Measurements from ENCODE around the gene AXIN1.

The AXIN1 gene

GRCh38 chr16:297832-298231, 54.7 kb downstream of the AXIN1 start:
- no peak for DNase-seq

- no peak for DNase-seq
Measured at GRCh38 chr16:296806-297510, 55.6 kb downstream of the AXIN1 start.

- no peak for DNase-seq
Measured at GRCh38 chr16:296276-296675, 56.2 kb downstream of the AXIN1 start.

- DNase-seq = no peak
Measured at GRCh38 chr16:293043-293775, 59.3 kb downstream of the AXIN1 start.

- no peak for DNase-seq
Measured at GRCh38 chr16:291539-291938, 61.0 kb downstream of the AXIN1 start.

GRCh38 chr16:290681-291405, 61.7 kb downstream of the AXIN1 start:
- DNase-seq = no peak

- DNase-seq = no peak
Measured at GRCh38 chr16:290015-290680, 62.4 kb downstream of the AXIN1 start.

- DNase-seq = no peak
Measured at GRCh38 chr16:289395-289997, 63.0 kb downstream of the AXIN1 start.

GRCh38 chr16:287981-288920, 64.3 kb downstream of the AXIN1 start:
- no peak for DNase-seq

GRCh38 chr16:287298-287811, 65.2 kb downstream of the AXIN1 start:
- DNase-seq = no peak

GRCh38 chr16:286491-287297, 65.8 kb downstream of the AXIN1 start:
- DNase-seq = no peak

GRCh38 chr16:285146-286055, 67.1 kb downstream of the AXIN1 start:
- no peak for DNase-seq

- DNase-seq = no peak
Measured at GRCh38 chr16:284204-285120, 68.1 kb downstream of the AXIN1 start.

- DNase-seq = no peak
Measured at GRCh38 chr16:283033-283805, 69.3 kb downstream of the AXIN1 start, which contains the start of gene PDIA2. PDIA2 (plus strand) TSS chr16:283164; CDS start chr16:283170, 6 bp downstream.

- no peak for DNase-seq
Measured at GRCh38 chr16:282491-282890, 70.0 kb downstream of the AXIN1 start.

GRCh38 chr16:281660-282255, 70.8 kb downstream of the AXIN1 start:
- DNase-seq = no peak
